ENCODE measurements around the gene PNMA6E. TPM values are rescaled to one million over a fixed set of nuclear protein-coding genes. Genes with fewer than 3 reads are reported as not detected.
A peak's percentile ranks its signal among the peaks of the same experiment; 100 is the strongest.

The PNMA6E gene
- total RNA-seq, 1 donor from 2014 or later, result not detected

DNA sequence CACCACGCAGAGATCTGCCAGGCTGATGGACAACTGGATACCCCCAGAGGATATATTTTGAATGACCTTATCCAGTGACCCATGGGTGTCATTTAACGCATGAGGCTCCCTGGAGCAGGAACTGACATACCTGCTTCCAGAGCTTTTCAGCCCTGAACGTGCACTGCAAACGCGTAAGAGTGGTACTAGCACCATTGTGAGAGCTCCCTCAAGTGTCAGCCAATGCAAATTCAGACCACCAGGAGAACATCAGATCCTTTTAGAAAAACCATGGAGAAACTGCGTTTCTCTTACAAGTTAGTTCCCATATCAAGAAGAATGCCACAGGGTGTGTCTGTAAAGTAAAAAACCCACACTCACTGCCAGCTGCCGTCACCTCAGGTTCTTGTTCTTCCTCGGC lies 37.4 kb upstream of the PNMA6E start:
- FAIRE-seq, result no peak
- no peak for DNase-seq (ENCODE audit: low spot score in 2 of 2)

DNA sequence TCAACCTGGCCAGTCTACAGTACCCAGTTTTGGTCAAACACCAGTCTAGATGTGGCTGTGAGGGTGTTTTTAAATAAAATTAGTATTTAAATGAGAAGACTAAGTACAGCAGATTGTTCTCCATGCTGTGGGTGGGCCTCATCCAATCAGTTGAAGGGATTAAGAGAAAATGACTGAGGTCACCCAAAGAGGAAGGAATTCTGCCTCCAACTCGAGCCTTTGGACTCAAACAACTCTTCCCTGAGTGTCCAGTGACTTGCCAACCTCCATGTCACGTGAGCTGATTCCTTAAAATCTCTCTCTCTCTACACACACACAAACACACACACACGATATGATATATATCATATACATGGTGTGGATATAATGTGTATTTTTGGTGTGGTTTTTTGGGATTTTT lies 34.7 kb upstream of the PNMA6E start:
- FAIRE-seq (no peak), DNase-seq (ENCODE audit: low spot score in 2 of 2) (no peak)

DNA sequence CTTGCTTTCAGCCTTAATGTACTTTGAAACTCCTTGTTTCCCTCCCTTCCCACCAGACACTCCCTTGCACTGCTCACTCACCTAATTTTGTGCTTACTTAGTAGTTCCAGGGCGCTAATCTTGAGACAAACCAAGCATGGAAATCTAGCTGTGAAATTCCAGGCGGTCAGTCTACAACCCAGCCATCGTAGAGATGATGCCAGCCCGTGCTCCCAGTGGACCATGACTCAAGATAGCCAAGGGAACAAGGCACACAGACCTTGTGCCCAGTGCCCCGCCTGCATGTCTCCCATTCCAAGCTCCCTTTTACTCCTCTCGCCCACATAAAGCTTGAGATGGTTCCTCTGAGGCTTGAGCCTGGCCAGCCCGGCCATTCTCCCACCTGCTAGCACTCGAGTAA lies 33.7 kb upstream of the PNMA6E start:
- FAIRE-seq (no peak), DNase-seq (ENCODE audit: low spot score in 2 of 2) (no peak)

DNA sequence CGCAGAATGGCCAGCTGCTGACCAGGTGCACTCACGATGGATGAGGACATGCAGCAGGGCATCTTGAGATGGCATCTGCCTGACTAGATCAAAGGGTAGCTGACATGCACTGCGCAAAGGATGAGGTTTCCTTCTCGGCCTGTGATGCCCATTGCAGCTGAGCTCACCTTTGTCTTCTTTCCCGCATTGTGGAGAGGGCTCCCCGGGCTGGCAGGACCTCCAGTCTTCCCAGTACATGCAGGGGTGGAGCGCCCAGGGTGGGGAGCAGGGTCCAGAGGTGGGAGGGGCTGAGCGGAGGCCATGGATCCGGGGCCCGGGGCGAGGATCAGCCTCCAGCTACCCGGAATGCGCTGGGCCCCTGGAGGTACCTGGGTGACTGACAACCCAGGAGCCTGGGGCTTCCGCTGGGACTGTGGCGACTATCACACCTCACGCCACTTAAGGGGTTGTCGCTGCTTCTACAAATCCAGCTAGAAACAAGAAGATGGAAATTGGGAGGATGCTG lies 32.7 kb upstream of the PNMA6E start:
- no peak for FAIRE-seq
- DNase-seq (ENCODE audit: low spot score in 2 of 2), result no peak

DNA sequence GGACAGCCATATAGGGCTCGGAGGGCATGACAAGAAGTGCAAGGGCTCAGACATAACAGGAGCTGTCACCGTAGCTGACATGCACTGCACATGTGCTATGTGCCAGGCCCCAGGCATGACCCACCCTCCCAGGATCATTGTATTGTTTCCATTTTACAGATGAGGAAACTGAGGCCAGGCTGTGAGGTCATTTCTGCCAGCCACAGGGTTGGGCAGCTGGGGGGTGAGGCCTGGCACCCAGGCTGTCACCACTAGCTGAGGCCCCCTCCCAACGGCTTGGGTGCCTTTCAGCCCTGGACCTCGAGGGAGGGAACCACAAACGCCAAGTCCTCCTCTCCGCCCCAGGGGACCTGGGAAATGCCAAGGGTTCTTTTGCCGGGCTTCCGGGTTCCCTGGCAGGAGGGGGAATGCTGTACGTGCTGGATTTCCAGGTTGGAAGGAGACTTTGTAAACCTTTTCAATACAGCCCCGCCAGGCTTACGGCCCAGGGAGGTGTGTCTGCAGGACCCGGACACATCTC lies 32.1 kb upstream of the PNMA6E start:
- DNase-seq (ENCODE audit: low spot score in 2 of 2), result no peak
- FAIRE-seq, result no peak

DNA sequence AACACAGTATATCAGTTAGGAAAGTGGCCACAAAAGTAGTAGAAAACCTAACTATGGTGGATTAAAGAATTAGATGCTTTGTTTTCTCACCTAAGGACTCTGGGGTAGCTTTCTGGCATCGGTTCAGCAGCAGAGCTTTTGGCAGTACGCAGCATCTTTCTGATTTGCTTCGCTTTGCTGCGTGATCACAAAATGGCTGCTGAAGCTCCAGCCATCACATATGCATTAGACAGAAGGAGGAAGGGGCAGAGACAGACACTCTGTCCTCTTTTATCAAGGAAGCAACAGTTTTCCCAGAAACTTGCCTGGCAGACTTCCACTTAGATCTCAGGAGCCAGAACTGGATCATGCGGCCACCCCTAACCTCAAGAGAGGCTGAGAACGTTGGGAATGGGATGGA lies 29.6 kb upstream of the PNMA6E start:
- DNase-seq (ENCODE audit: low spot score in 2 of 2) (no peak), FAIRE-seq (no peak)

DNA sequence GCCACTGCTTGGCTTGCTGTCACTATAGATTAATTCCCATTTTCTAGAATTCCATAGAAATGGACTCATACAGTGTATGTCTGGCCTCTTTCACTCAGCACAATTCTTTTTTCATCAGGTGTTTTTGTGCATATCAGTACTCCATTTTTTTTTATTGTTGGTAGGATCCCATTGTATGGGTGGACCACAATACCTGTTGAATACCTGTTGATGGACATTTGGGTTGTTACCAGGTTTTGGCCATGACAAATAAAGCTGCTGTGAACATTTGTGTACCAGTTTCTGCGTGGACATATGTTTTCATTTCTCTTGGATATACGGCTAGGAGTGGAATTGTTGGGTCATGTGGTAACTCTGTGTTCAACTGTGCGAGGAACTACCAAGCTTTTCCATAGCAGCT lies 25.1 kb upstream of the PNMA6E start:
- no peak for FAIRE-seq
- no peak for DNase-seq (ENCODE audit: low spot score in 2 of 2)

DNA sequence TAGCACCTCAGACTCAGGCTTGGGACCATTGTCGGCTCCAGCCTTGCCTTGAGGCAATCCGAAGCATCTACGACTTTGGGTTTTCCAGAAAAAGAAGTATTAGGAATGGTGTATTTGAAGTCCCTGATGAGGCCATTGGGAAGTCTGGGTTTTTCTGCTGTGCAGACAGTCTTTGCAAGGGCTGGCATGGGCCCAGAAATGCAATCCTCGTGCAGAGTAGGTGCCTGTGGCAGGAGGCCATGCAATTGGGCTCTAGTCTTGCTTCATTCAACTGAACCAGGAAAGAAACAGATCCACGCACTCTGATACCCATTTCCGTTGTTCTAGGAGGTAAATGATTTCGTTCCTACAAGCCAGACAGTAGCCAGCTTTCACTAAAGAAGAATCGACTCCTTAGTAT lies 22.5 kb upstream of the PNMA6E start:
- FAIRE-seq, result no peak
- DNase-seq (ENCODE audit: low spot score in 2 of 2), result no peak

DNA sequence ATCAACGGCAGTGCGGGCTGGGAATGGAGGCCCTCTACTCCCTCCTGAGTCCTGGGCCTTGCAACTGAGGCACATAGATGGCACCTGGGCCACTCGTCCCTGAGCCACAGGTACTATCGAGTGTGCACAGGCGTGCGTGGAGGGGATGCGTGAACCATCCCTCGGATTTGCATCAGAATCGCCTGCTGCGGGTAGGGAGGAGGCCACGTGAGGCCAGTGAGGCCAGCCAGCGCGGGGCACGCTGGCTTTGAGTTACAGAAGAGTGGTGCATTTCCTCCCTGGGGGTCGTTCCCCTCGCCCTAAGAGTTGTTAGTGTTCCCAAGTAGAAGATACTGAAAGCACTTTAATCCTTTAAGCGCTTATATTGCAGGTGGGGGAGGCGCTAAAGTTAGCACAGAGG lies 20.7 kb upstream of the PNMA6E start:
- DNase-seq (ENCODE audit: low spot score in 2 of 2), result no peak
- no peak for FAIRE-seq

DNA sequence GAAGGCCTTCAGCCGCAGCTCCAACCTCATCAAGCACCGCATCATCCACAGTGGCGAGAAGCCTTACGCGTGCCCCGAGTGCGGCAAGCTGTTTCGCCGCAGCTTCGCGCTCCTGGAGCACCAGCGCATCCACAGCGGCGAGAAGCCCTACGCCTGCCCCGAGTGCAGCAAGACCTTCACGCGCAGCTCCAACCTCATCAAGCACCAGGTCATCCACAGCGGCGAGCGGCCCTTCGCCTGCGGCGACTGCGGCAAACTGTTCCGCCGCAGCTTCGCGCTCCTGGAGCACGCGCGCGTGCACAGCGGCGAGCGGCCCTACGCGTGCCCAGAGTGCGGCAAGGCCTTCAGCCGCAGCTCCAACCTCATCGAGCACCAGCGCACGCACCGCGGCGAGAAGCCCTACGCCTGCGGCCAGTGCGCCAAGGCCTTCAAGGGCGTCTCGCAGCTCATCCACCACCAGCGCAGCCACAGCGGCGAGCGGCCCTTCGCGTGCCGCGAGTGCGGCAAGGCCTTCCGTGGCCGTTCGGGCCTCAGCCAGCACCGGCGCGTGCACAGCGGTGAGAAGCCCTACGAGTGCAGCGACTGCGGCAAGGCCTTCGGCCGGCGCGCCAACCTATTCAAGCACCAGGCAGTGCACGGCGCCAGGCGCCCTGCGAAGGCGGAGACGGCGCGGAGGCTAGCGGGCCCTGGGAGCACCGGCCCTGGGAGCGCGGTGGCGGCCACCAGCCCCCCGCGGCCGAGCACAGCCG lies 19.9 kb upstream of the PNMA6E start:
- DNase-seq (ENCODE audit: low spot score in 2 of 2), result no peak
- no peak for FAIRE-seq

DNA sequence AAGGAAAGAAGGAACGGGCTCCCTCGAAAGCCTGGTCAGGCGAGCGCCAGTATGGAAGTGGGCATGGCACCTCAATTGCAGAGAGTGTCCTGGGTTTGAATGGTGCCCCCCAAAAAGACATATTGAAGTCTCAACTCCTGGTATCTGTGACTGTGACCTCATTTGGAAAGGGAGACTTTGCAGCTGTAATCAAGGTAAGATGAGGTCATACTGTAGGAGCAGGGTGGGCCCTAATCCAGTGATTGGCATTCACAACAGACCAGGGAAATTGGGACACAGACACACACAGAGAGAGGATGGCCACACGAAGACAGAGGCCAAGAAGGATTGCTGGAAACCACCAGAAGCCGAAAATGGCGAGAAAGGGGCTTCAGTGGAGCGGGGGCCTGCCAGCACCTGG lies 16.5 kb upstream of the PNMA6E start:
- FAIRE-seq, result no peak
- no peak for DNase-seq (ENCODE audit: low spot score in 2 of 2)

DNA sequence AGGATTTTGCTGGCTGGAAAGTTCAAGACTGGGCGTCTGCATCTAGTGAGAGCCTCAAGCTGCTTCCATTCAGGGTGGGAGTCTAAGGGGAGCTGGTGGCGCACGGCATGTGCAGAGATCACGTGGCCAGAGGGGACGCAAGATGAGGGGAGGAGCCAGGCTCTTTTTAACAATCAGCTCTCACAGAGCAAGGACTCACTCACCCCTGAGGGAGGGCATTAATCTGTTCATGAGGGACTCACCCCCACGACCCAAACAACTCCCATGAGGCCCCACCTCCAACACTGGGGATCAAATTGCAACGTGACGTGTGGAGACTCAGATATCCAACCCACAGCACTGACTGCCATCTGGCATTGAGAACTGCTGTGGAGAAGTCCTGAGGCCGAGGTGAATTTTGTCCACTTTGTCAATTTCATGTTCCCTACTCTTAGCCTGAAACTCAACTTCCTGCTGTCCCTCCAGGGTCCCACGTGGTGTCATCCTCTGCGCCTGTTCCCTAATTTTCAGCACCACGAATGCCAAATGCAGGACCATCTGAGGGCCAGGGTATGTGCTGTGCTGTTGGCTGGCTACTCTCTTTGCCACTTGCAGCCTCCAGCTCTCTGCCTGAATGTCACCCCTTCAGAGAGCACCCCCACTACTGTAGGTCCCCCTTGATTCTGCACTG lies 15.8 kb upstream of the PNMA6E start:
- FAIRE-seq (no peak), DNase-seq (ENCODE audit: low spot score in 2 of 2) (no peak)

DNA sequence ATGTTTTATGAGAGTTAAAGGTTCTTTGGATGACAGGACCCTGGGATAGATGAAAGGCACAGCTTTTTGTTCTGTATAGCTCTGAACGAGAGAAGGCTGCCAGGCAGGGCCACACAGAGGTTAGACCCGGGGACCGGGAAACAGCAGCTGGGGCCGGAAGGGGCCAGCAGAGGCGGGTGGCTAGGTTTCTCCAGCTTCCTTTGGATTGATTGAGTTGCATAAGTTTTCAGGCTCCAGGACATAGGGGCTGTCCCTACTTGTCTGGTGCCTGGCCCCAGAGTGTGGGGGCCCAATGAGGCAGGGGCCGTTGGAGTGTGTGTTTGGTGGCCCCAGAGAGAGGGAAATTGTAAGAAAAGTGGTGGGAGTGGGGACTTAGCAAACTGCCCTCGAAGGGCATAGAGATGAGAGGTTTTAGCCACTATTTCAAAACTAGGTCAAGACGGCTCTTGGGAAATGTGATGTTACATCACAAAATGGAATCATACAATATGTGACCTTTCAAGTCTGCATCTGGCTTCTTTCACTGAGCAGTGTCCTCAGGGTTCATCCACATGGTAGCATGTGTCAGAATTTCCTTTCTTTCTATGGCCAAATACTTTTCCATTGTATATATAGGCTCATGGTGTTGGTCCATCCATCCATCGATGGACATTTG lies 13.8 kb upstream of the PNMA6E start:
- no peak for FAIRE-seq
- no peak for DNase-seq (ENCODE audit: low spot score in 2 of 2)

DNA sequence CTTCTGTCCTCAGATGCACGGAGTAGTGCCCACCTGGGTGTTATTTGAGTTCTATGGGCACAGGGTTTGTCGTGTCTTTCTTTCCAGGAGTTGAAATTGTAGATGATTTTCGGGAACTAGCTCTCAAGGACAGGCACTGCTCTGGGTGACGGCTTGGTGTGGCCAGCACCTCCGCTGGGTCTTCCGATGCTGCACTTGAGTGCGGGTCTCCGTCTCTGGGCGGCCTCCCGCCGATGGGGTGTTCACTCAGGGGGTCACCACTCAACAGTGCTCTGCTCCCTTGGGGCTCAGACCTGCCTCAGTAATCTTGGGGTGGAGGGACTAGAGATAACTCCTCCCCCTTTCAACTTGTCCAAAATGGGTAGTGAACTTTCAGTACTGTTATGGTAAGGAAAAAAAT lies 12.6 kb upstream of the PNMA6E start:
- DNase-seq (ENCODE audit: low spot score in 2 of 2), result no peak
- FAIRE-seq, result no peak

DNA sequence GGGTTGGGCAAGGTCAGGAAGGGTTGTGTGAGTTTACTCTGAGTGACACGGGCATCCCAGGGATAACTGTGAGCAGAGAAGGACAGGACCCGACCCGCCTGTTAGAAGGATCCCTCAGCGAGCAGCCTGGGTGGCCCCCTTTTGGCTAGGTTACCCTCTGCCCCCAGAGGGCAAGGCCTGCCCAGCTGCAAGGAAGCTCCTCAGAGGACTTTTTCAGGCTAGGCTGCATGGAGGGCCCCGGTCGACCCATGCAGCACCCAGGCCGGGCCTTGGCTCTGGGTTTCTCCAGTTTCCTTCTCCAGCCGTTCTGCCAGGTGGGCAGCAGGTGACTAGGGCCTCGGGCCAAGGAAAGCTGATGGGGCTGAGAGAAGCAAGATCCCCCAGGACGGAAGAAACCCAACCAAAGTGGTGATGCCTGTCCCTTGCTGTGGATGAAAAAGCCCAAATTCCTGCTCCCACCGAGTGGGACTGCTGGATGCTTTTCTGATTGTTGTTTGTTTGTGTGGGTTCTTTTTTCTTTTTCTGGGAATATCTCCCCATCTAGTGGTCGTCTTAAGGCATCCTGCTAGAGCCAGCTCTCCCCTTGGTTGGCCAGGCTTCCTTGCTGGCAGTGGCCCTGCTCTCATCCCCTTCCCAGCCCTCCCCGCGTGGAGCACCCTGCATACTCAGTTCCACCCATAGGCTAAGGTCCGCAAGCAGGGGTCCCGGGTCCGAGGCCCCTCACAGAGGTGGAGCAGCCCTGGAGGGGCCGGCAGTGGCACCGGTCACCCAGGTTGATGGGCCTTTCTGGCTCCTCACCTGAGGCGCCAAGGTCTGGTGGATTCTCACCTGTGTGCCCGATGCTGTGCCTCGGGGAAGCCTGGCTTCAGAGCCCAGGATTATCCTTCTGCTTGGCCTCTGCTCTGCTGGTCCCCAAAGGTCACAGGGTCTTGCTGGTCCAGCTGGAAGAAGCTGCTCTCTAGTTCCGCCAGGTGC lies 11.9 kb upstream of the PNMA6E start:
- FAIRE-seq (no peak), DNase-seq (ENCODE audit: low spot score in 2 of 2) (no peak)

DNA sequence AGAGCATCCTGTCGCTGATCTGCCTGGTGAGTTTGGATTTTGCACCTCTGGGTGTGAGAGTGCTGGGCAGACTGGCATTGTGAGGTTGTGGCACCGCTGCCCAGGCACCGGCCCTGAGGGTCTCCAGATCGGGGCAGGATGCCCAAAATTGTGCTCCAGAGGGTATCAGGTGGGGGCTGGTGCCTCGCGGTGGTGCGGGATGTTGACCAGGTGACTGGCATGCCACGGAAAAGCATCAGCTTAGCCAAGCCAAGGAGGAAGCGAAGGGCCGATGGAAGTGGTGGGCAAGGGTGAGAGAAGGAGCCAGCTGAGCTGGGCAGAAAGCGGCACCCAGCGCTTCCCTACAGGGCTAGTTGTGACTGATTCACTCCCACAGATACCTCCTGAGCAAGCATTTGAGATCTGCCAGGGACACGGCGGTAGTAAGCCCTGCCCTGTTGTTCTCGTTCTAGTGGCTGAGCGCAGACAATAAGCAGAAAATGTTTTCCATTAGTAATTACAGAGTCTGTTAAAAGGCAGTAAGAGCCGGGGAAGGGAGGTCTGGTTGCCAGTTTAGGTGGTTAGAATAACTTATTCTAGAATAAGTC lies 10.9 kb upstream of the PNMA6E start:
- no peak for FAIRE-seq
- DNase-seq (ENCODE audit: low spot score in 2 of 2), result peak in 1 of 2 donors; percentile 30

DNA sequence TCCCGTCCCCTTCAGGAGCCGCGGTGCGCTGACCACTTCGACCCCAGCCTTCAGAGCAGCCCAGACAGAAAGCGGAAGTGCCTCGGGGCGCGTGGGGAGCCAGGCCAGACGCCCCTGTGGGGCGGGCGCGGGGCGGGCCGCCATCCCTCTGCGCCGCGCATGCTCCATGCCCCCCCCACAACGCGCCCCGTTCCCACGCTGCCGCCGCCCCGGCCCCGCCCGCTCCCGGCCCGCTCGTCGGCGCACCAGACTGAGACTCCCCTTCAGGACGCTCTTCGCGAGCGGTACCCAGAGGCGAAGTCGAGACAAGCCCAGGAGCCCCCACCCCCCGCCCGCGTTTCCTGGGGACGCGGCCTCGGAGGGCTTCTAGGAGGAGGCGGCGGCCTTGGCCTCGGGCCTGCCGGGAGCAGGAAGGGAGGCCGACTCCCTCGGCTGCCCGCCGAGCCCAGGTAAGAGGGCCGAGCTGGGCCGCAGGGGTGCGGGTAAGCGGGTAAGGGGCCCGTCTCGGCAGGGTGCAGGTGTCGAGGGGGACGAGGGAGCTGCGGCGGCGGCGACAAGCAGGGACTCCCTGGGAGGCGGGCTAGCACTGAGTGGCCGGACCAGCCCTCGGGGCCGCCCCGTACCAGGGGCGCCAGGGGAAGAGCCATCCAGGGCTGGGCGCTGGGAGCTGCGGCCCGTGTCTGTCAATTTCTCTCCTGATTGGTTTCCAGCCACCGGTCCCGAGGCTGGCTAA lies 10.3 kb upstream of the PNMA6E start, which contains the start of gene ZFP92:
Gene ZFP92 (plus strand): TSS at position 218 of the 733 bp plus-strand sequence. CDS start 6,851 bp downstream, outside the sequence.
- FAIRE-seq (no peak), DNase-seq (ENCODE audit: low spot score in 2 of 2) (peak; percentile 56 to 58)

DNA sequence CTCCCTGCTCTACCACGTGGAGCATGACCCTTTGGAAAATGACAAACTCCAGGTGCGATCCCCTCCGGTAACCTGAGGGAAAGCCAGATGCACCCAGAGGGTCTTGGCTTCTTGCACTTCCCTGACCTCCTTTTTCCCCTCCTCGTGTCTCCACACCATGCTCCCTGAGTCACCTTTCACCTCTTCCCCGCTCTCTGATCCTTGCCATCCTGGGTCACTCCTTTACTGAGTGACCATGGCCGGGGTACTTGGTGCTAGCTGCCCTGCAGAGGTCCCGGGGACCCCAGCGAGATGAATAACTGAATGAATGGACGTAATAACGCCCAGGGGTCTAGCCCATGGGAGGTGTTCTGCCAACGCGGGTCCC lies 9.7 kb upstream of the PNMA6E start:
- DNase-seq (ENCODE audit: low spot score in 2 of 2) (no peak), FAIRE-seq (no peak)

DNA sequence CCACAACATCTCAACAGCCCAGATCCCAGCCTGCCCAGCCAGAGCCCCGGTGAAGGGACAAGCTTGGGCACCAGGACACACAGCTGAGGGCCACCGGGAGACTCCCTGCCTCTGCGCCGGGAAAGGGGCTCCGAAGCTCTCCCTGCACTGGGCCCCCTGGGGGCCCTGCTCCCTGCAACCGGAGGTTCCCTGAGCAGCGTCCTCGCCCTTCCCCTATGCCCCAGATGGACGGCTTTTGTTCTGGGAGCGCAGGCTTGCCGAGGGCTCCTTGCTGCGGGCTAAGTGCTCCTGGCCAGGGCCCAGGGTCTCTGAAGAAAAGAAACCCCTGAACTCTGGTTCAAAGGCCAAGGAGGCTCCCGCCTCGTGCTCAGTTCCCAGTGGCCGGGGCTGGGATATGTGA lies 9.2 kb upstream of the PNMA6E start:
- no peak for DNase-seq (ENCODE audit: low spot score in 2 of 2)
- no peak for FAIRE-seq
